HG03565 (cell line): ENCODE measurements around the gene RERG.
"Not testable (repeated sequence)": the region's sequence is repeated elsewhere in the genome, so short reads cannot be mapped to it uniquely, and the experiment has no call there.

ENCODE experiments used
- ATAC-seq: cut with Tn5 transposase; IDR thresholded peaks from one replicate; pipeline ENCODE4 v1.9.1; 2021; ENCODE audit warnings: mild to moderate bottlenecking, moderate library complexity; ENCODE audit not compliant: unreplicated experiment

The RERG gene

GRCh38 chr12:15151161-15152091 lies 69.8 kb downstream of the RERG start:
- ATAC-seq, result no peak

- no peak for ATAC-seq
Observed at GRCh38 chr12:15146585-15146984, 74.6 kb downstream of the RERG start.

GRCh38 chr12:15143467-15143866 lies 77.8 kb downstream of the RERG start:
- no peak for ATAC-seq

- ATAC-seq, result no peak
Observed at GRCh38 chr12:15142711-15143110, 78.5 kb downstream of the RERG start.

GRCh38 chr12:15131431-15131830 lies 89.8 kb downstream of the RERG start:
- no peak for ATAC-seq

- ATAC-seq, result no peak
Observed at GRCh38 chr12:15130541-15130940, 90.7 kb downstream of the RERG start.

- no peak for ATAC-seq
Observed at GRCh38 chr12:15123401-15123800, 97.8 kb downstream of the RERG start.

GRCh38 chr12:15122344-15122743 lies 98.9 kb downstream of the RERG start:
- no peak for ATAC-seq

GRCh38 chr12:15118955-15119354 lies 102.3 kb downstream of the RERG start:
- no peak for ATAC-seq

GRCh38 chr12:15116983-15117382 lies 104.2 kb downstream of the RERG start:
- ATAC-seq, result no peak

- no peak for ATAC-seq
Observed at GRCh38 chr12:15116086-15116485, 105.1 kb downstream of the RERG start.

- ATAC-seq, result no peak
Observed at GRCh38 chr12:15115434-15115833, 105.8 kb downstream of the RERG start.

GRCh38 chr12:15114501-15114900 lies 106.7 kb downstream of the RERG start:
- ATAC-seq, result no peak

- ATAC-seq, result no peak
Observed at GRCh38 chr12:15092826-15093225, 128.4 kb downstream of the RERG start.

GRCh38 chr12:15090441-15090840 lies 130.8 kb downstream of the RERG start:
- no peak for ATAC-seq

- no peak for ATAC-seq
Observed at GRCh38 chr12:15088105-15088504, 133.1 kb downstream of the RERG start.

GRCh38 chr12:15077751-15078150 lies 143.5 kb downstream of the RERG start:
- ATAC-seq, result not testable (repeated sequence)

- ATAC-seq, result no peak
Observed at GRCh38 chr12:15074351-15074750, 146.9 kb downstream of the RERG start.

GRCh38 chr12:15059123-15059522 lies 162.1 kb downstream of the RERG start:
- ATAC-seq, result no peak
